Endothelial cell of umbilical vein (primary cell): ENCODE measurements around the gene CELF1. TPM values are rescaled to one million over a fixed set of nuclear protein-coding genes. Genes with fewer than 3 reads are reported as not detected.
A peak's percentile ranks its signal among the peaks of the same experiment; 100 is the strongest.

Experiments
- BruUV-seq: library from RNA; stranded (reverse); fragments of 400-500 nt; replicated peaks from 2 replicates; lab custom pipeline; 2021; lab: Mats Ljungman, UMichigan
- CTCF ChIA-PET: fragments of 300-600, 350-600 bp; sonication (Branson Sonifier 250); formaldehyde crosslinking; loops from one replicate; lab custom pipeline; 2021; ENCODE audit warnings: antibody characterized with exemption, inconsistent platforms; lab: Charles Lee
- POLR2A ChIA-PET: fragments of 300-600, 350-600 bp; sonication (Branson Sonifier 250); formaldehyde crosslinking; loops from one replicate; lab custom pipeline; 2021; ENCODE audit warnings: antibody characterized with exemption, inconsistent platforms; lab: Charles Lee
- DNase-seq: peaks from one replicate; pipeline ENCODE4 v3.0.0-alpha.2; 2011; ENCODE audit warnings: low read depth, low spot score
- FAIRE-seq: peaks from 2 replicates; lab custom pipeline; 2011; peaks lifted over from hg19 to GRCh38; lab: Jason Lieb, UNC
- H2AFZ ChIP-seq: 2 replicates; pipeline ENCODE4 v1.6.0; 2012; ENCODE audit warnings: low read depth, low read length, control low read depth, inconsistent platforms
- H3K27ac ChIP-seq: 2 replicates; pipeline ENCODE4 v1.5.1; 2011; ENCODE audit warnings: low read depth, mild to moderate bottlenecking, control low read depth, low read length, moderate library complexity; ENCODE audit not compliant: insufficient read depth
- H3K27me3 ChIP-seq, 2 experiments: 2 replicates each; pipeline versions ENCODE4 v1.6.0 to v1.6.1; 2011; ENCODE audit warnings: low read length in 2 of 2, mixed read lengths in 1 of 2; ENCODE audit not compliant: control insufficient read depth in 2 of 2, insufficient read depth in 2 of 2
- H3K36me3 ChIP-seq, 2 experiments: 2 replicates in 1 of 2; 3 replicates in 1 of 2; pipeline ENCODE4 v1.5.1; 2011; ENCODE audit warnings: low read length in 2 of 2, mild to moderate bottlenecking in 1 of 2, moderate library complexity in 1 of 2; ENCODE audit not compliant: control insufficient read depth in 2 of 2, insufficient read depth in 2 of 2; ENCODE audit errors: extremely low read depth in 1 of 2
- H3K4me1 ChIP-seq: 3 replicates; pipeline ENCODE4 v1.5.1; 2011; ENCODE audit warnings: mild to moderate bottlenecking, low read length; ENCODE audit not compliant: control insufficient read depth, insufficient read depth; ENCODE audit errors: extremely low read depth
- H3K4me2 ChIP-seq: 2 replicates; pipeline ENCODE4 v1.6.1; 2011; ENCODE audit warnings: low read length, control low read depth, mixed read lengths; ENCODE audit not compliant: insufficient read depth
- H3K4me3 ChIP-seq, 3 experiments: fragments of 200-600 bp in 1 of 3; sonication (generic), shearing (Covaris generic) in 1 of 3; replicated peaks in 1 of 3; 2 replicates each; pipeline ENCODE4 v1.5.1; 2011 to 2016; ENCODE audit warnings: control low read depth in 3 of 3, low read length in 3 of 3, mild to moderate bottlenecking in 2 of 3, inconsistent platforms in 1 of 3, low read depth in 1 of 3, moderate library complexity in 1 of 3; ENCODE audit not compliant: insufficient read depth in 1 of 3
- H3K79me2 ChIP-seq: 2 replicates; pipeline ENCODE4 v1.6.0; 2012; ENCODE audit warnings: low read length, inconsistent platforms; ENCODE audit not compliant: control insufficient read depth, insufficient read depth
- H3K9ac ChIP-seq: replicated peaks from 2 replicates; pipeline ENCODE3; 2011; ENCODE audit warnings: low read length, control low read depth; ENCODE audit not compliant: insufficient read depth; ENCODE audit errors: extremely low read depth
- H3K9me1 ChIP-seq: replicated peaks from 3 replicates; pipeline ENCODE4 v1.6.0; 2011; ENCODE audit warnings: mild to moderate bottlenecking, low read length; ENCODE audit not compliant: control insufficient read depth, insufficient read depth; ENCODE audit errors: extremely low read depth
- H3K9me3 ChIP-seq: replicated peaks from 2 replicates; pipeline ENCODE4 v1.5.1; 2012; ENCODE audit warnings: low read length, inconsistent platforms; ENCODE audit not compliant: control insufficient read depth, insufficient read depth
- H4K20me1 ChIP-seq: replicated peaks from 2 replicates; pipeline ENCODE3; 2011; ENCODE audit warnings: mild to moderate bottlenecking, low read length; ENCODE audit not compliant: control insufficient read depth, insufficient read depth; ENCODE audit errors: extremely low read depth
- CTCF ChIP-seq, 2 donors: IDR thresholded peaks; 1 replicate in 1 of 2; 2 replicates in 1 of 2; pipeline ENCODE4 v1.5.1; 2011; ENCODE audit warnings: low read length in 2 of 2, mild to moderate bottlenecking in 2 of 2, moderate library complexity in 2 of 2, control low read depth in 1 of 2, inconsistent platforms in 1 of 2, low read depth in 1 of 2; ENCODE audit not compliant: insufficient read depth in 1 of 2; ENCODE audit errors: extremely low read depth in 1 of 2
- EZH2 ChIP-seq: IDR thresholded peaks from 2 replicates; pipeline ENCODE4 v1.6.1; 2012; ENCODE audit warnings: borderline replicate concordance, low read depth, mild to moderate bottlenecking, moderate library complexity, low read length, inconsistent platforms; ENCODE audit not compliant: severe bottlenecking
- FOS ChIP-seq: IDR thresholded peaks from 2 replicates; pipeline ENCODE4 v1.6.1; 2011; ENCODE audit warnings: mild to moderate bottlenecking, low read length, moderate library complexity, borderline replicate concordance; ENCODE audit not compliant: insufficient read depth
- GATA2 ChIP-seq: IDR thresholded peaks from 2 replicates; pipeline ENCODE4 v1.7.0; 2011; ENCODE audit warnings: low read depth, mild to moderate bottlenecking, moderate library complexity, mixed read lengths, low read length; ENCODE audit not compliant: insufficient read length, insufficient read depth
- JUN ChIP-seq: IDR thresholded peaks from 2 replicates; pipeline ENCODE4 v1.6.1; 2011; ENCODE audit warnings: borderline replicate concordance, low read depth; ENCODE audit not compliant: insufficient read length, insufficient read depth
- MAX ChIP-seq: IDR thresholded peaks from 2 replicates; pipeline ENCODE4 v1.6.1; 2011; ENCODE audit not compliant: insufficient read depth, insufficient read length
- MYC ChIP-seq: IDR thresholded peaks from one replicate; pipeline ENCODE4 v1.6.1; 2011; ENCODE audit warnings: mild to moderate bottlenecking, low read depth, low read length
- POLR2A ChIP-seq: IDR thresholded peaks from 2 replicates; pipeline ENCODE4 v1.6.1; 2012; ENCODE audit warnings: low read depth, mild to moderate bottlenecking, control low read depth, low read length
- POLR2AphosphoS5 ChIP-seq: IDR thresholded peaks from 2 replicates; pipeline ENCODE4 v1.6.1; 2012; ENCODE audit warnings: low read depth, mild to moderate bottlenecking, control low read depth, low read length, moderate library complexity; ENCODE audit not compliant: insufficient read depth
- dilution Hi-C: fragments of 300-500 bp; cut with MboI; formaldehyde crosslinking; loops from one replicate; pipeline ENCODE4 v1.15.0; 2019; ENCODE audit warnings: low sequenced_read_pairs; ENCODE audit not compliant: extremely low pct_ligation_motif_present
- intact Hi-C: fragments of 100-400 bp; cut with micrococcal nuclease; formaldehyde crosslinking; loops from one replicate; pipeline ENCODE4 v1.10.0; 2022
- polyA plus RNA-seq, 4 experiments: library from polyadenylated mRNA; depleted of rRNA in 3 of 4; stranded (reverse) in 3 of 4; unstranded in 1 of 4; fragments of >200 nt; gene quantifications; 2 replicates each; pipeline versions ENCODE4 v1.2.1 to v1.2.3, GENCODE V29; 2011 to 2012; ENCODE audit warnings: missing spikeins in 1 of 4
- total RNA-seq: library from RNA; stranded (reverse); gene quantifications from 2 replicates; pipeline ENCODE4 v1.2.3, GENCODE V29; 2021

Gene CELF1
- total and polyA plus RNA-seq, 2 donors (not counting 3 experiments of a cell fraction or from before 2014, with no cell fraction given): 66.3 to 120 TPM

- Histone ChIP-seq H3K4me1 (peaks cover 27% of the 10 kb centered on the region), H3K79me2 (peaks cover 94% of the 10 kb centered on the region), H3K9me1 (no peaks in the 10 kb centered on the region), H3K9ac (no peak overlapping the region), H3K4me2 (peak overlapping the region; percentile 51), H2AFZ (no peak overlapping the region), H3K9me3 (no peaks in the 10 kb centered on the region), H3K36me3 (no peaks in the 10 kb centered on the region), H3K27ac (peak overlapping the region; percentile 70), H3K4me3 (no peak overlapping the region), H4K20me1 (peaks cover 14% of the 10 kb centered on the region), H3K27me3 (no peaks in the 10 kb centered on the region)
- no peak for DNase-seq
- intact Hi-C loops: no loop called here
- ChIA-PET POLR2A (interaction anchor here (1.1 kb wide), 1 partner anchor 11 kb away, joined by 5 read pairs; the partner anchor contains the start of gene CELF1), CTCF (interaction anchor here (0.9 to 4.9 kb wide), 3 partner anchors 11 to 63 kb away, joined by 3 to 41 read pairs (median 7); partner anchors contain the start of gene CELF1)
- no TSS peak for BruUV-seq
- dilution Hi-C loops: no loop called here
- FAIRE-seq: no peak
- TF ChIP-seq POLR2AphosphoS5: no peak
These were observed 11.9 kb downstream of the CELF1 start for GRCh38 chr11:47541070-47541469.

GRCh38 chr11:47539681-47540039, 13.3 kb downstream of the CELF1 start:
- peaks cover 17% of the 10 kb centered on the region for H4K20me1 ChIP-seq

More at GRCh38 chr11:47539681-47540039, 13.3 kb downstream of the CELF1 start:
- no peak for DNase-seq
- CTCF ChIA-PET: interaction anchor here (1.0 to 4.9 kb wide), 6 partner anchors 12 to 73 kb away, joined by 3 to 41 read pairs (median 5); partner anchors contain the start of gene CELF1
- Histone ChIP-seq H3K9me3 (no peaks in the 10 kb centered on the region), H3K4me1 (peaks cover 27% of the 10 kb centered on the region), H3K27ac (peak overlapping the region; percentile 34), H3K9me1 (no peaks in the 10 kb centered on the region), H3K79me2 (peaks cover 95% of the 10 kb centered on the region), H3K4me3 (peak overlapping the region in 1 of 3 experiments; percentile 3), H2AFZ (no peak overlapping the region), H3K4me2 (peak overlapping the region; percentile 85), H3K27me3 (no peaks in the 10 kb centered on the region), H3K9ac (no peak overlapping the region), H3K36me3 (no peaks in the 10 kb centered on the region)
- dilution Hi-C loops (no loop called here), intact Hi-C loops (loop anchor here (2.0 kb wide), 2 partner anchors 13 to 15 kb away; partner anchors contain the start of gene CELF1)
- BruUV-seq: no TSS peak
- no peak for TF ChIP-seq POLR2A
- no peak for TF ChIP-seq EZH2
- TF ChIP-seq FOS: no peak
- no peak for TF ChIP-seq POLR2AphosphoS5
- TF ChIP-seq MAX: no peak
- TF ChIP-seq MYC: no peak
- TF ChIP-seq CTCF (IDR thresholded peaks at IDR 0.05; ENCODE audit: extremely low read depth in 1 of 2, insufficient read depth in 1 of 2, low read depth in 1 of 2, low read length in 2 of 2): no peak
- no peak for TF ChIP-seq GATA2
- TF ChIP-seq JUN: no peak
- POLR2A ChIA-PET: no interaction called here
- no peak for FAIRE-seq
